ENCODE measurements around the gene PDYN.

The PDYN gene

GRCh38 chr20:2005359-2005758 is 11.5 kb upstream of the PDYN start:
- peak in 1 of 2 donors; percentile 10 for DNase-seq (ENCODE audit: low read depth in 2 of 2)
- TF ChIP-seq CTCF (IDR thresholded peaks at IDR 0.05; ENCODE audit: low read depth, low read length) = no peak
- H3K4me3 ChIP-seq (replicated peaks in 1 of 2; ENCODE audit: low read depth in 2 of 2, low read length in 2 of 2) = no peak overlapping the region

GRCh38 chr20:2004171-2004570 is 10.3 kb upstream of the PDYN start:
- no peak for DNase-seq (ENCODE audit: low read depth in 2 of 2)
- H3K4me3 ChIP-seq (replicated peaks in 1 of 2; ENCODE audit: low read depth in 2 of 2, low read length in 2 of 2) = no peak overlapping the region
- TF ChIP-seq CTCF (IDR thresholded peaks at IDR 0.05; ENCODE audit: low read depth, low read length) = no peak

GRCh38 chr20:2002365-2002764 is 8.5 kb upstream of the PDYN start:
- TF ChIP-seq CTCF (IDR thresholded peaks at IDR 0.05; ENCODE audit: low read depth, low read length) = no peak
- H3K4me3 ChIP-seq (replicated peaks in 1 of 2; ENCODE audit: low read depth in 2 of 2, low read length in 2 of 2) = no peak overlapping the region
- no peak for DNase-seq (ENCODE audit: low read depth in 2 of 2)

- TF ChIP-seq CTCF (IDR thresholded peaks at IDR 0.05; ENCODE audit: low read depth, low read length) = no peak
- no peak overlapping the region for H3K4me3 ChIP-seq (replicated peaks in 1 of 2; ENCODE audit: low read depth in 2 of 2, low read length in 2 of 2)
- no peak for DNase-seq (ENCODE audit: low read depth in 2 of 2)
Observed at GRCh38 chr20:2001119-2001518, 7.3 kb upstream of the PDYN start.

GRCh38 chr20:2000285-2000684 is 6.4 kb upstream of the PDYN start:
- no peak for DNase-seq (ENCODE audit: low read depth in 2 of 2)
- TF ChIP-seq CTCF (IDR thresholded peaks at IDR 0.05; ENCODE audit: low read depth, low read length) = no peak
- H3K4me3 ChIP-seq (replicated peaks in 1 of 2; ENCODE audit: low read depth in 2 of 2, low read length in 2 of 2) = no peak overlapping the region

- no peak overlapping the region for H3K4me3 ChIP-seq (replicated peaks in 1 of 2; ENCODE audit: low read depth in 2 of 2, low read length in 2 of 2)
- DNase-seq (ENCODE audit: low read depth in 2 of 2) = no peak
- TF ChIP-seq CTCF (IDR thresholded peaks at IDR 0.05; ENCODE audit: low read depth, low read length) = no peak
Observed at GRCh38 chr20:1998715-1999114, 4.9 kb upstream of the PDYN start.

GRCh38 chr20:1998193-1998520 is 4.3 kb upstream of the PDYN start:
- no peak overlapping the region for H3K4me3 ChIP-seq (replicated peaks in 1 of 2; ENCODE audit: low read depth in 2 of 2, low read length in 2 of 2)
- no peak for TF ChIP-seq CTCF (IDR thresholded peaks at IDR 0.05; ENCODE audit: low read depth, low read length)
- no peak for DNase-seq (ENCODE audit: low read depth in 2 of 2)
